ENCODE data around the gene AFMID. TPM values are rescaled to one million over a fixed set of nuclear protein-coding genes. Genes with fewer than 3 reads are reported as not detected.

Gene AFMID
- total and polyA plus RNA-seq, 9 of the 15 experiments (the other 6 are each of a cell fraction or from before 2014, with no cell fraction given), result 62.1 to 188 (median 74.4) TPM

DNA sequence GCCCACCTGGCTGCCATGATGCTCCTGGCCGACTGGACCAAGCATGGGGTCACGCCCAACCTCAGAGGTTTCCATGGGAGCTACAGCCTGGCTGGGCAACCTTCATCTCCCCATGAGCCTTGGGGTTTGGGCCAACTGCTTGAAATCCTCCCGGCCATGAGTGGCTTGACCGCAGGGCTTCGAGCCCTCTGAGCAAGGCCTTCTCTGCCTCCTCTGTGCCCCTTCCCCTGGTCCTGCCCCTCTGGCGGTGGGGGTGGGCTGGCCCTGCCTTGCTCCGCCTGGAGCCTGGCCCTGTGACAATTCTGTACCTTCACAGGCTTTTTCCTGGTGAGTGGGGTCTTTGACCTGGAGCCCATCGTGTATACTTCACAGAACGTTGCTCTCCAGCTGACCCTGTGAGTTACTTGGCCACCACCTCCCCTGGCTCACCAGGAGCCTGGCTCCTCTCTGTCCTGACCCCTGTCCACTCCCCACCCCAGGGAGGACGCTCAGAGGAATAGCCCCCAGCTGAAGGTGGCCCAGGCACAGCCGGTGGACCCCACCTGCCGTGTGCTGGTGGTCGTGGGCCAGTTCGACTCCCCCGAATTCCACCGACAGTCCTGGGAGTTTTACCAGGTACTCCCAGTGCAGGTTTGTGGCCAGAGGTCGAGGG lies 18.1 kb downstream of the AFMID start:
- Histone ChIP-seq H3K9me1 (ENCODE audit: control insufficient read depth, insufficient read depth, low read length) (peaks cover 8% of the 10 kb centered on the region), H2AFZ (ENCODE audit: low read depth, low read length) (no peak overlapping the region), H3K36me3 (ENCODE audit: control insufficient read depth, insufficient read depth, low read length) (peaks cover 49% of the 10 kb centered on the region; the same call in 2 of the 3 replicates), H3K4me1 (replicated peaks in 1 of 2; ENCODE audit: control insufficient read depth in 2 of 2, insufficient read depth in 2 of 2, low read length in 2 of 2) (peaks cover 0 to 6% of the 10 kb centered on the region in 2 experiments; a peak in 1 of 5 replicates), H3K4me3 (no peak overlapping the region), H4K20me1 (replicated peaks; ENCODE audit: control insufficient read depth, insufficient read depth, low read length) (no peaks in the 10 kb centered on the region), H3K9ac (ENCODE audit: insufficient read depth in 1 of 2, low read depth in 2 of 2, low read length in 2 of 2) (no peak overlapping the region), H3K9me3 (replicated peaks; ENCODE audit: control insufficient read depth, insufficient read depth, low read depth, low read length) (no peaks in the 10 kb centered on the region), H3K27ac (ENCODE audit: extremely low read depth, low read depth, low read length) (no peak overlapping the region), H3K4me2 (ENCODE audit: insufficient read depth, low read length) (no peak overlapping the region), H3K79me2 (ENCODE audit: control insufficient read depth, insufficient read depth, low read length) (no peaks in the 10 kb centered on the region), H3K27me3 (ENCODE audit: control insufficient read depth in 2 of 2, insufficient read depth in 2 of 2, low read length in 2 of 2) (no peaks in the 10 kb centered on the region)
- no peak for DNase-seq (ENCODE audit: extremely low read depth in 1 of 4, low spot score in 3 of 4)
- WGBS (ENCODE audit: insufficient coverage, low coverage, missing lambda C conversion rate), result 86% methylated on average over 17 of the region's 17 CpGs
- intact Hi-C loops (cut with micrococcal nuclease) (no loop called here), in situ Hi-C loops (cut with MboI) (no loop called here)
- ChIA-PET CTCF (ENCODE audit: low intra/inter-chr PET ratio) (no interaction called here), POLR2A (interaction anchor here (0.5 to 4.9 kb wide), 3 partner anchors 17 to 227 kb away, joined by 3 to 25 read pairs (median 3); partner anchors contain the start of genes AFMID and TK1)
- FAIRE-seq, result no peak
- peak; percentile 49 for TF ChIP-seq POLR2G (IDR thresholded peaks at IDR 0.05; ENCODE audit: low read depth, low read length)
- TF ChIP-seq CHCHD3 (CRISPR knock-in tag; IDR thresholded peaks at IDR 0.05), result no peak
- no TSS peak for BruUV-seq (replicated peaks)
- ATAC-seq, result no peak

DNA sequence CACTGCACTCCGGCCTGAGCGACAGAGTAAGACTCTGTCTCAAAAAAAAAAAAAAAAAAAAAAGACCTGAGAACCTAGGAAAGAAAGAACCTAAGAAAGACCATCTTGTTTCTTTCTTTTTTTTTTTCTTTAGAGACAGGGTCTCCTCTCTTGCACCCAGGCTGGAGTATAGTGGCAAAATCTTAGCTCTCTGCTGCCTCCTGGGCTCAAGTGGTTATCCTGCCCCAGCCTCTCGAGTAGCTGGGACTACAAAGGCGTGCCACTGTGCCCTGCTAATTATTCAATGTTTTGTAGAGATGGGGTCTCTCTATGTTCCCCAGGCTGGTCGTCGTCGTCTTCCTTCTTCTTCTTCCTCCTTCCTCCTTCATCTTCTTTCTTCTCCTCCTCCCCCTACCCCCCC lies 19.1 kb downstream of the AFMID start:
- no peak overlapping the region for H3K4me3 ChIP-seq
- H3K9ac ChIP-seq (ENCODE audit: insufficient read depth in 1 of 2, low read depth in 2 of 2, low read length in 2 of 2), result no peak overlapping the region
- H3K9me3 ChIP-seq (replicated peaks; ENCODE audit: control insufficient read depth, insufficient read depth, low read depth, low read length), result no peaks in the 10 kb centered on the region
- intact Hi-C loops (cut with micrococcal nuclease), result no loop called here
- no peak overlapping the region for H3K4me2 ChIP-seq (ENCODE audit: insufficient read depth, low read length)
- ATAC-seq (0 out of 3 replicates have a peak, but pooled peaks have one; percentile 41), DNase-seq (ENCODE audit: extremely low read depth in 1 of 4, low spot score in 3 of 4) (no peak), FAIRE-seq (no peak)
- 89% methylated on average over 4 of the region's 7 CpGs for WGBS (ENCODE audit: insufficient coverage, low coverage, missing lambda C conversion rate)
- peaks cover 43% of the 10 kb centered on the region; the same call in 2 of the 3 replicates for H3K36me3 ChIP-seq (ENCODE audit: control insufficient read depth, insufficient read depth, low read length)
- H3K9me1 ChIP-seq (ENCODE audit: control insufficient read depth, insufficient read depth, low read length), result peaks cover 8% of the 10 kb centered on the region
- ChIA-PET POLR2A (interaction anchor here (1.8 to 4.9 kb wide), 2 partner anchors 16 to 19 kb away, joined by 5 to 25 read pairs; partner anchors contain the start of genes AFMID and TK1), CTCF (ENCODE audit: low intra/inter-chr PET ratio) (no interaction called here)
- no TSS peak for BruUV-seq (replicated peaks)
- no peaks in the 10 kb centered on the region for H3K79me2 ChIP-seq (ENCODE audit: control insufficient read depth, insufficient read depth, low read length)
- H3K4me1 ChIP-seq (replicated peaks in 1 of 2; ENCODE audit: control insufficient read depth in 2 of 2, insufficient read depth in 2 of 2, low read length in 2 of 2), result peaks cover 0 to 6% of the 10 kb centered on the region in 2 experiments; a peak in 1 of 5 replicates
- H3K27me3 ChIP-seq (ENCODE audit: control insufficient read depth in 2 of 2, insufficient read depth in 2 of 2, low read length in 2 of 2), result no peaks in the 10 kb centered on the region
- in situ Hi-C loops (cut with MboI), result no loop called here
- no peak overlapping the region for H2AFZ ChIP-seq (ENCODE audit: low read depth, low read length)
- H4K20me1 ChIP-seq (replicated peaks; ENCODE audit: control insufficient read depth, insufficient read depth, low read length), result no peaks in the 10 kb centered on the region
- no peak overlapping the region for H3K27ac ChIP-seq (ENCODE audit: extremely low read depth, low read depth, low read length)
- TF ChIP-seq, protein P1, sequence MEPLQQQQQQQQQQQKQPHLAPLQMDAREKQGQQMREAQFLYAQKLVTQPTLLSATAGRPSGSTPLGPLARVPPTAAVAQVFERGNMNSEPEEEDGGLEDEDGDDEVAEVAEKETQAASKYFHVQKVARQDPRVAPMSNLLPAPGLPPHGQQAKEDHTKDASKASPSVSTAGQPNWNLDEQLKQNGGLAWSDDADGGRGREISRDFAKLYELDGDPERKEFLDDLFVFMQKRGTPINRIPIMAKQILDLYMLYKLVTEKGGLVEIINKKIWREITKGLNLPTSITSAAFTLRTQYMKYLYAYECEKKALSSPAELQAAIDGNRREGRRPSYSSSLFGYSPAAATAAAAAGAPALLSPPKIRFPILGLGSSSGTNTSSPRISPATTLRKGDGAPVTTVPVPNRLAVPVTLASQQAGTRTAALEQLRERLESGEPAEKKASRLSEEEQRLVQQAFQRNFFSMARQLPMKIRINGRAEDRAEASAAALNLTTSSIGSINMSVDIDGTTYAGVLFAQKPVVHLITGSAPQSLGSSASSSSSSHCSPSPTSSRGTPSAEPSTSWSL (CRISPR knock-in tag; IDR thresholded peaks at IDR 0.05; ENCODE audit: borderline replicate concordance), result no peak
- TF ChIP-seq, protein P2, sequence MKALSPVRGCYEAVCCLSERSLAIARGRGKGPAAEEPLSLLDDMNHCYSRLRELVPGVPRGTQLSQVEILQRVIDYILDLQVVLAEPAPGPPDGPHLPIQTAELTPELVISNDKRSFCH (CRISPR knock-in tag; IDR thresholded peaks at IDR 0.05), result no peak
- TF ChIP-seq, protein P2 (tag; IDR thresholded peaks at IDR 0.05), result no peak
- no peak for TF ChIP-seq HDAC2 (IDR thresholded peaks at IDR 0.05)
- no peak for TF ChIP-seq COPS2 (conservative IDR thresholded peaks at IDR 0.05)
- no peak for TF ChIP-seq ZNF384 (IDR thresholded peaks at IDR 0.05; ENCODE audit: low read depth, low read length)
- TF ChIP-seq, protein P3, sequence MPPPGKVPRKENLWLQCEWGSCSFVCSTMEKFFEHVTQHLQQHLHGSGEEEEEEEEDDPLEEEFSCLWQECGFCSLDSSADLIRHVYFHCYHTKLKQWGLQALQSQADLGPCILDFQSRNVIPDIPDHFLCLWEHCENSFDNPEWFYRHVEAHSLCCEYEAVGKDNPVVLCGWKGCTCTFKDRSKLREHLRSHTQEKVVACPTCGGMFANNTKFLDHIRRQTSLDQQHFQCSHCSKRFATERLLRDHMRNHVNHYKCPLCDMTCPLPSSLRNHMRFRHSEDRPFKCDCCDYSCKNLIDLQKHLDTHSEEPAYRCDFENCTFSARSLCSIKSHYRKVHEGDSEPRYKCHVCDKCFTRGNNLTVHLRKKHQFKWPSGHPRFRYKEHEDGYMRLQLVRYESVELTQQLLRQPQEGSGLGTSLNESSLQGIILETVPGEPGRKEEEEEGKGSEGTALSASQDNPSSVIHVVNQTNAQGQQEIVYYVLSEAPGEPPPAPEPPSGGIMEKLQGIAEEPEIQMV (tag; conservative IDR thresholded peaks at IDR 0.05; ENCODE audit: low read depth), result no peak
